Activated T-cell treated with anti-CD3 and anti-CD28 coated beads, Interleukin-2, amount 50 U/mL, for 4 hours (primary cell): ENCODE measurements around the gene CCDC54. TPM values are rescaled to one million over a fixed set of nuclear protein-coding genes. Genes with fewer than 3 reads are reported as not detected.

Experiments
- ATAC-seq, 2 donors: fragments of 200-7000 bp; cut with Tn5 transposase; one replicate each; pipeline ENCODE4 v1.10.0; 2021
- DNase-seq: peaks from one replicate; pipeline ENCODE4 v3.0.0-alpha.2; 2020
- H3K27me3 Mint-ChIP-seq: one replicate; pipeline ENCODE4 v1.8.0; 2021; ENCODE audit warnings: low read depth, mixed read lengths
- H3K36me3 Mint-ChIP-seq: one replicate; pipeline ENCODE4 v1.8.0; 2022; ENCODE audit warnings: mixed read lengths; ENCODE audit not compliant: insufficient read depth
- H3K4me1 Mint-ChIP-seq: one replicate; pipeline ENCODE4 v1.8.0; 2021; ENCODE audit warnings: low read depth, mixed read lengths
- H3K4me3 Mint-ChIP-seq: one replicate; pipeline ENCODE4 v1.8.0; 2021; ENCODE audit warnings: mild to moderate bottlenecking, moderate library complexity, mixed read lengths
- H3K9me3 Mint-ChIP-seq: one replicate; pipeline ENCODE4 v1.8.0; 2021; ENCODE audit warnings: mixed read lengths
- total RNA-seq, 3 donors: library from RNA; stranded (reverse); gene quantifications; one replicate each; pipeline ENCODE4 v1.2.1, GENCODE V29; 2021

Gene CCDC54
- total RNA-seq, 3 donors from 2014 or later: not detected

DNA sequence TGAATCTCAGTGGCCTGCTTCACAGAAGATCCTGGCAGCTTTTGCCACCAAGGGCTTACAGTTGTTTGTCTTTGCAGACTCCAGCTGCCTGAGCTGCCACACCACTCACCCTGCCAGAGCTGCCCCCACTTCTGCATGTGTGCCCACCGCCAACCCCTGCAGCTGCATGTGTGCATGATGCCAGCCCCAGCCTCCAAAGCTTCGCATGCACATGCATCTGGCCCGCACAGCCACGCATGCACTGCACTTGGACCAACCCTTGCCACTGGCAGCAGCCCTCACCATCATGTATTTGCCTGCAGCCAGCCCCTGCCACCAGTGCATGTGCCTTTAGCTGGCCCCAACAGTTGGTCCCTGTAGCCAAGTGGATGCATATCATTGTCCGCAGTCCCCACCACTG is 31.3 kb downstream of the CCDC54 start:
- Mint-ChIP-seq H3K36me3 (no peaks in the 10 kb centered on the region), H3K27me3 (no peaks in the 10 kb centered on the region), H3K4me3 (no peak overlapping the region), H3K4me1 (no peaks in the 10 kb centered on the region), H3K9me3 (peaks cover 16% of the 10 kb centered on the region)
- DNase-seq: no peak
- no peak for ATAC-seq

DNA sequence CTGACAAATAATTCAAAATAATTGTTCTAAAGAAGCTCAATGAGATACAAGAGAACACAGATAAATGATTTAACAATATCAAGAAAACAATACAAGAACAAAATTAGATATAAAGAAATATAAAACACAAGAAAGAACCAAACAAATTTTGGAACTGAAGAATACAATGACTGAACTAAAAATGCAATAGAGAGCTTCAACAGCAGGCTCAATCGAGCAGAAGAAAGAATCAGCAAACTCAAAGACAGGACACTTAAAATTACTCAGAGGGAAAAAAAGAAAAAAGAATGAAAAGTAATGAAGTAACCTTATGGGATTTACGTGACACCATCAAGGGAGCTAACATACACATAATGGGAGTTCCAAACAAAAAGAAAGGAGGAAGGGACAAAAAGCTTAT is 32.1 kb downstream of the CCDC54 start:
- H3K9me3 Mint-ChIP-seq: peaks cover 16% of the 10 kb centered on the region
- H3K27me3 Mint-ChIP-seq: no peaks in the 10 kb centered on the region
- no peak for DNase-seq
- no peaks in the 10 kb centered on the region for H3K36me3 Mint-ChIP-seq
- no peak for ATAC-seq
- peaks cover 5% of the 10 kb centered on the region for H3K4me1 Mint-ChIP-seq
- H3K4me3 Mint-ChIP-seq: no peak overlapping the region

DNA sequence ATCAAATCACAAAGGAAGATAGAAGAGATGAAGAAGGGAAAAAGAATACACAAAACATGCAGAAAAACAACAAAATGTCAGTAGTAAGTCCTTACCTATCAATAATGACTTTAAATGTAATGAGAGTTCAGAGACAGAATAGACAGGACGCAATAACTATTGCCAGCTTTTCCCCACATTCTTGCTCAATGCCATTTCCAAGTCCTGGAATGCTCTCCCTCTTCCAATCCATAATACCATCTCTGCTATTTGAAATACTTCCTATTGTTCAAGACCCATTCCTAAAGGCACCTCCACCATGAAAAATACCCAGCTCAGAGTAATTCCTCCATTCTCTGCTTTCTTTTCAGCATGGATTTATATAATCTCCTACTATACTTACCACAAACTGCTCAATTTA is 33.4 kb downstream of the CCDC54 start:
- DNase-seq (no peak), ATAC-seq (no peak)
- Mint-ChIP-seq H3K36me3 (no peaks in the 10 kb centered on the region), H3K9me3 (peaks cover 16% of the 10 kb centered on the region), H3K4me3 (no peak overlapping the region), H3K4me1 (peaks cover 7% of the 10 kb centered on the region), H3K27me3 (no peaks in the 10 kb centered on the region)

DNA sequence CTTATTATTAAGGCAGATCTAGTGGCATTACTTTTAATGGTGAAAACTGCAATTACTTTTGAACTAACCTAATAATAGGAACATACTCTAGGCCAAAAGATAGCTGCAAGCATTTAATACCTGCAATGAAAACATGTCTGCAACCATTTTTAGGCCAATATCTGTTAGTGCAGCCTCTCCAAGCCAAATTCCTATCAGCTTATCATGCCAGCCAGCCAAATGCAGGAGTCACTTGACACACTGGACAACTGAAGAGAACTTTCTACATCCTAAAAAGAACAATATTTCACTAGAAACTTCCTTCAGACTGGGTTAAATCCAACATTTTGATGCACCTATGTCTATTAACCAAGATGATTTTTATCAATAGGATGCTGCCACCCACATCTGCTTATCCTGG is 33.8 kb downstream of the CCDC54 start:
- Mint-ChIP-seq H3K4me3 (no peak overlapping the region), H3K27me3 (no peaks in the 10 kb centered on the region), H3K36me3 (no peaks in the 10 kb centered on the region), H3K9me3 (peaks cover 16% of the 10 kb centered on the region), H3K4me1 (peaks cover 7% of the 10 kb centered on the region)
- DNase-seq (no peak), ATAC-seq (no peak)

DNA sequence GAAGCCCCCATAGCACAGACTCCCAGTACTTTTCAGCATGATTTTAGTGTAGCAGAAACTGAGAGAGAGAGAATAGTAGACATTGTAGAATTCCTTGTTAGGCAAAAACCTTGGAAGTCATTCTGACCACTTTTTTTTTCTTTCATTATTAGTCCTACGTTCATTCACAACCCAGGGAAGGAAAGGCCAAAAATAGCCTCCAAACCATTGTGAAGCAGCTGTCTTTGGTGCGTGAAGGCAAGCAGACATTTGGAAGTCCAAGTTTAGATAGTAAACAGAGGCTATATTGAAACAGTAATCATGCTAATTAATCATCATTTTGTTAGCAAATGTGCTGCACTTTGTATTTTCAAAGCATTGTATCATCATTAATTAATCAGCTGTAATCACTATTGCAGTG is 34.5 kb downstream of the CCDC54 start:
- H3K27me3 Mint-ChIP-seq: no peaks in the 10 kb centered on the region
- ATAC-seq: no peak
- peaks cover 16% of the 10 kb centered on the region for H3K9me3 Mint-ChIP-seq
- H3K4me3 Mint-ChIP-seq: no peak overlapping the region
- DNase-seq: no peak
- peaks cover 7% of the 10 kb centered on the region for H3K4me1 Mint-ChIP-seq
- H3K36me3 Mint-ChIP-seq: no peaks in the 10 kb centered on the region

DNA sequence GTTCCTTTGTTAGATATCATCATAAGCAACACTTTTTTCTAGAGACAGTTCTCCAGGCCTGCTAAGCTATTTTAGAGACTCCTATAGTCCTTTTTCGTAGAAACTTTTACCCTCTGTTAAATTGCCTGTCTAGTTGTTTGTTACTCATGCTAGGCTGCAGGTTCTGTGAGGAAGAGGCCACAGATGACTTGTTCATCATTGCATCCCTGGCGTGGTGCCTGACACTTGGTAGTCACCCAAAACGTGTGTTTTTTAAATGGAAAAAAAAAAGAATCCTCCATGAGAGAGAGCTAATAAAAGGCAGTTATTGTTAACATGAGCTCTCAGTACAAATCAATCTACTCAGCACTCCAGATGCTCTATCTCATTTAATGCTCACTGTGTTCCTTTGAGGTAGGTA is 35.1 kb downstream of the CCDC54 start:
- Mint-ChIP-seq H3K36me3 (no peaks in the 10 kb centered on the region), H3K27me3 (no peaks in the 10 kb centered on the region), H3K4me3 (no peak overlapping the region), H3K9me3 (peaks cover 16% of the 10 kb centered on the region), H3K4me1 (peaks cover 7% of the 10 kb centered on the region)
- ATAC-seq (no peak), DNase-seq (no peak)

DNA sequence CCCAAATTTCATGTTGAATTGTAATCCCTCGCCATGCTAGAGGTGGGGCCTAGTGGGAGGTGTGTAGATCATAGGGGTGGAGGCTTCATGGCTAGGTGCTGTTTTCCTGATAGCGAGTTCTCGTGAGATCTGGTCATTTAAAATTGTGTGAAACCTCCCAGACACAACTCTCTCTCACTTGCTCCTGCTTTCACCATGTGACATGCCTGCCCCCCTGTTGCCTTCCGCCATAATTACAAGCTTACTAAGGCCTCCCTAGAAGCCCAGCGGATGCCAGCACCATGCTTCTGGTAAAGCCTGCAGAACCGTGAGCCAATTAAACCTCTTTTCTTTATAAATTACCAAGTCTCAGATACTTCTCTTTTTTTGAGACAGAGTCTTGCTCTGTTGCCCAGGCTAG is 36.0 kb downstream of the CCDC54 start:
- Mint-ChIP-seq H3K36me3 (no peaks in the 10 kb centered on the region), H3K27me3 (no peaks in the 10 kb centered on the region), H3K9me3 (peaks cover 16% of the 10 kb centered on the region), H3K4me3 (no peak overlapping the region), H3K4me1 (peaks cover 7% of the 10 kb centered on the region)
- ATAC-seq: no peak
- DNase-seq: no peak

DNA sequence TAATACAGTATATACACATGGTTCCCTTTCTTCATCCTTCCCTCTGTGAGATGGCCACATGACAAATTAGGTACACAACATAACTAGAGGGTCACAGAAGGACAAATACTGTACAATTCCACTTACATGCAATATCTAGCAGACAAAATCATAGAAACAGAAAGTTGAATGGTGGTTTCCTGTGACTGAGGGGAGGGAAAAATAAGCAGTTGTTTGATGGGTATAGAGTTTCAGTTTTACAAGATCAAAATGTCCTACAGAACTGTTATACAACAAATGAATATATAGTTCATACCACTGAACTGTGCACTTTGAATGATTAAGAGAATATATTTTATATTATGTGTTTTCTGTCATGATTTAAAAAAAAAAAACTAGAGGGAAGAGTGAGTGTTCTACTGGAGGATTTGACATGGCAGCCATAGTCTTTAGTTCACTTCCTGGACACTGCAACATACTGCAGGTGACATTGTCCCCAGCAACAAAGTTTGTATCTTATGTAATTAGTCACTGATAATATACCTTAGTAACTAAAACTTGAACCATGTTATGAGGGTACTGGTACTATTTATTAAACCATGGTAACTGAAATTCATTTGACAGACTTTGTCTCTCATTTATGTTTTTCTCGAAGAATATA is 37.2 kb downstream of the CCDC54 start:
- Mint-ChIP-seq H3K9me3 (peaks cover 10% of the 10 kb centered on the region), H3K4me3 (no peak overlapping the region), H3K4me1 (peaks cover 7% of the 10 kb centered on the region), H3K36me3 (no peaks in the 10 kb centered on the region), H3K27me3 (no peaks in the 10 kb centered on the region)
- peak; percentile 82 to 91 for ATAC-seq
- DNase-seq: no peak

DNA sequence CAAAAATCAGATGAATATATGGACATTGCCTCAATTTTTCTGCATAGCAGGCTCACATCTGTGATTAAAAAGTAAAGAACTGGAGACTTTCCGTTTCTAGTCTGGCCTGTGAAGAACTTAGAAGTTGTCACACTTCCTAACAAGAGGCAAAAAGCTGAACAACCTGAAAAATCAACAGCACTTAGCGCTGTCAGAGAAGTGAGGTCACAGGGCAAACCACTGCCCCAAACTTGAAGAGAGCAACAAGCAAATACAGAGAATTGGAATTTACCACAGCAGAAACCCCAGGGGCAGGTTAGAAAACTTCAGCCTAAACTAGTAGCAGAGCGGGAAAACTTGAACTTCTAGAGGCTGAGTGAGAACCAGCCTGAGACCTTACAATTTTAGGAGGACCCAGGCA is 38.9 kb downstream of the CCDC54 start:
- Mint-ChIP-seq H3K36me3 (no peaks in the 10 kb centered on the region), H3K4me3 (no peak overlapping the region), H3K9me3 (no peaks in the 10 kb centered on the region), H3K4me1 (peaks cover 9% of the 10 kb centered on the region), H3K27me3 (peaks cover 2% of the 10 kb centered on the region)
- ATAC-seq: no peak
- DNase-seq: no peak

DNA sequence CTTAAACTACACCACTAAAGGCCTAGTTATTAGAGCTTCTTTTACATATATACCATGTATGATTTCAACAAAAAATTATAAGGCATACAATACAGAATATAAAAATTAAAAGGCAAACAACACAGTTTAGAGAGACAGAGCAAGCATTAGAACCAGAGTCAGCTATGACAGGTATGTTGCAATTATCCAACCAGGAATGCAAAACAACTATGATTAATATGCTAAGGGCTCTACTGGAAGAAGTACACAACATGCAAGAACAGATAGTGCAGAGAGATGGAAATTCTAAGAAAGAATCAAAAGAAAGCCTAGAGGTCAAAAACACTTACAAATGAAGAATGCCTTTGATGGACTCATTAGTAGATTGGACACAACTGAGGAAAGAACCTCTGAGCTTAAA is 39.6 kb downstream of the CCDC54 start:
- no peak for DNase-seq
- no peaks in the 10 kb centered on the region for H3K9me3 Mint-ChIP-seq
- ATAC-seq: no peak
- no peaks in the 10 kb centered on the region for H3K36me3 Mint-ChIP-seq
- no peak overlapping the region for H3K4me3 Mint-ChIP-seq
- H3K27me3 Mint-ChIP-seq: peaks cover 5% of the 10 kb centered on the region
- peaks cover 10% of the 10 kb centered on the region for H3K4me1 Mint-ChIP-seq

DNA sequence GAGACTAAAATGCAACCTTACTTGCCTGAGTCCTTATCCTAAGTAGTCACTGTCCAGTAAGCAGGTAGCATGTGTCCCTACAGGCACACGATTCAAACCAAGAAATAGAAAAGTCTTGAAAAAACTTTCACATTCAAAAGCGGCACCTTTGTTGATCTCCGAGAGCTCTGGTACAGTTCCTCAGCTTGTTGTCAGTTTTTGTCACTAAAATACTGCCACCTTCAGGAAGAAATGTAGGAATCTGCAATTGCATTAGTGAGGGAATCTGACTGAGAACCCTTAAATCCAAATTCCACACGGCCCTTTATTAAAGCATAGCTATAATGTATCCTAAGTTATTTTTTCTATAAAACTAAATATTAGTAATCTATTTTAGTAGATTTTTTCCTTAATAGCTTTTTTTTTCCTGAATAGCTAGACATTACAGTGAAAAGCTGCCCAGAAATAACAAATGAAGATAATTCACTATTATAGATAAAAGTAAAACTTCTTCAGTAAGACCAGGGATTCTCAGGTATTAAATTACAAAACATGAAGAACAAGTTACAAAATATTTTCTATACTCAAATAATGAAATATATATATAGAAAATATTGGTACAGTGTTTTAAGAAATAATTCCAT is 44.0 kb downstream of the CCDC54 start:
- peak overlapping the region; percentile 47 for H3K4me3 Mint-ChIP-seq
- H3K27me3 Mint-ChIP-seq: peaks cover 6% of the 10 kb centered on the region
- H3K4me1 Mint-ChIP-seq: peaks cover 3% of the 10 kb centered on the region
- peak; percentile 55 to 71 for ATAC-seq
- H3K36me3 Mint-ChIP-seq: no peaks in the 10 kb centered on the region
- DNase-seq: no peak
- no peaks in the 10 kb centered on the region for H3K9me3 Mint-ChIP-seq

DNA sequence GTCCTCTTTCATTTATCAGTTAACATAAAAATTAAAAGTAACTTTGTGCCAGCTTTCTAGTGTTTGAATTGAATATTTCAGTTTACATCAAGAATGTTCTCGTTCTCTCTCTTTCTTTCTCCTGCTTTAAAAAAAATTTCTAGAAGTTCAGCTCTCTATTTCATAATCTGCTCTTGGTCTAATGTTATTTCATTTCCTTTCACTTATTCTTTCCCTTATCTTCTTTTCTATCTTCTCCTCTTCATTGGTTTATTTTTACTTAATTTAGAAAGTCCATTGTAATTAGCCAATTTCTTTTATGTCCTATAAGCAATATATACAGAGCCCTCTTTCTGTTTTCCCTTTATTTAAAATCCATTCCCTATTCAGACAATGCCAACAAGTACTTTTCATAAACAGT is 44.6 kb downstream of the CCDC54 start:
- Mint-ChIP-seq H3K9me3 (no peaks in the 10 kb centered on the region), H3K36me3 (no peaks in the 10 kb centered on the region), H3K27me3 (peaks cover 6% of the 10 kb centered on the region), H3K4me3 (no peak overlapping the region), H3K4me1 (peaks cover 3% of the 10 kb centered on the region)
- DNase-seq (no peak), ATAC-seq (no peak)

DNA sequence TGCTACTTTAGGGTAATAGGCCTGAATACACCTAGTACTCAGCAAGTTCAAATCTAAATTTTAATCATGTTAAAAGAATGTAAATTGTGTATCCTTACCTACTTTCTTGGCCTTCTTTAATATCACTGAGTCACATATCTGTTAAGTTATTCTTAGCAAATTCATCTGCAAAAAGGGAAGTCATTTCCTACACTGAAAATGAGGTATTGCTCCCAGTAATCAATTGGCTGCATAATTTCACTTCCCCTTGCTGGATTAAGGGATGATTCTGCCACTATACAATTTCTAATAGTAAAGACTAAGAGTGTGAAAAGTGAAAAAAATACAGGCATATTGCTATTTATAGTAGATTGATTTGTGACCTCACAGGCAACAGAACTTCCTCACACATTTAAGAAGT is 47.8 kb downstream of the CCDC54 start:
- Mint-ChIP-seq H3K4me1 (peaks cover 10% of the 10 kb centered on the region), H3K27me3 (peaks cover 6% of the 10 kb centered on the region), H3K36me3 (no peaks in the 10 kb centered on the region), H3K4me3 (no peak overlapping the region), H3K9me3 (no peaks in the 10 kb centered on the region)
- no peak for ATAC-seq
- DNase-seq: no peak

DNA sequence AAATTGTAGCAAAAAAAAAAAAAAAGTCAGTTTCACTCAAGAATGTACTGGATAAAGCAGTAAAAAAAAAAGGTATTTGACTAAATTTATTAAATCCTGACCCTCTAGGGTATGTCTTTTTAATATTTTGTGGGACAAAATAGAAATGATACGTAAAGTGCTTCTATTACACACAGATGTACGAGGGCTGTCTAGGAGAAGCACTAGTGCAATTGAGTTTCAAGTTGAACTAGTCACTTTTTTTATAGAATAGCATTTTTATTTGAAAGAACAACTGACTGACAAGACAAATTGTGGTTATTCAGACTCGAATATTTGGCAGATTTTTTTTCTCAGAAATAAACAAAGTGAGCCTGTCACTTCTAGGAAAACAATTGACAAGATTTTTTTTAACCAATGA is 49.0 kb downstream of the CCDC54 start:
- no peaks in the 10 kb centered on the region for H3K9me3 Mint-ChIP-seq
- peaks cover 16% of the 10 kb centered on the region for H3K4me1 Mint-ChIP-seq
- DNase-seq (no peak), ATAC-seq (no peak)
- peaks cover 4% of the 10 kb centered on the region for H3K27me3 Mint-ChIP-seq
- H3K36me3 Mint-ChIP-seq: no peaks in the 10 kb centered on the region
- H3K4me3 Mint-ChIP-seq: no peak overlapping the region
